GM21423 (cell line): Measurements from ENCODE around the gene CNPY3.
"Not testable (repeated sequence)": the region's sequence is repeated elsewhere in the genome, so short reads cannot be mapped to it uniquely, and the experiment has no call there.

ENCODE experiments used
- ATAC-seq: cut with Tn5 transposase; IDR thresholded peaks from one replicate; pipeline ENCODE4 v1.9.1; 2021; ENCODE audit warnings: mild to moderate bottlenecking, moderate library complexity; ENCODE audit not compliant: unreplicated experiment

The CNPY3 gene

DNA sequence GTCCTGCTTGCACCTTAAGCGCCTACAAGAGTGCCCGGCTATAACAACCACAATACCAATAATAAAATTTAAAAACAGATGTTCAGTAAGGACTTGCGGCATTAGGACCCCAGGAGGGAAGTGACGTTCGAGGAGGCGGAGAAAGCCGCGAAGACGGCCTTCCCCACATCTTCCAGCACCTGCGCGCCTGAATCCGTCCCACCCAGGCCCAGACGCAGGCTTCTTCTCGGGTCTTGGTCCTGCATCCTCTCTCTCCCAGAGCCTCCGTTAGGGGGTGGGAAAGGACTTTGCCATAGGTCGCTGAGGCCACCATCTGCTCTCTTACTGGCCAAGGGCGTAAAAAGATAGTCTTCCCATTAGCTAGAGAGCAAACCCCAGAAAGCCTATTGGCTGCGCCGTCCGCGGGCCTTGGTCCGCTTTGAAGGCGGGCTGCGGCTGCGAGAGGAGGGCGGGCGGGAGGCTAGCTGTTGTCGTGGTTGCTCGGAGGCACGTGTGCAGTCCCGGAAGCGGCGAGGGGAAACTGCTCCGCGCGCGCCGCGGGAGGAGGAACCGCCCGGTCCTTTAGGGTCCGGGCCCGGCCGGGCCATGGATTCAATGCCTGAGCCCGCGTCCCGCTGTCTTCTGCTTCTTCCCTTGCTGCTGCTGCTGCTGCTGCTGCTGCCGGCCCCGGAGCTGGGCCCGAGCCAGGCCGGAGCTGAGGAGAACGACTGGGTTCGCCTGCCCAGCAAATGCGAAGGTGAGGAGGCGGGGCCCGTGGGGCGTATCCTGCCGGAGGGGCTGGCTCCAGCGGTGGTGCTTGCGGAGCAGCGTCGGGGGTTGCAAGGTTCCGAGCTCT lies at the start of gene CNPY3:
Gene CNPY3 (plus strand): TSS at position 495 of the 835 bp plus-strand sequence. CDS start 91 bp downstream, at position 586.
- peak; percentile 75 for ATAC-seq

DNA sequence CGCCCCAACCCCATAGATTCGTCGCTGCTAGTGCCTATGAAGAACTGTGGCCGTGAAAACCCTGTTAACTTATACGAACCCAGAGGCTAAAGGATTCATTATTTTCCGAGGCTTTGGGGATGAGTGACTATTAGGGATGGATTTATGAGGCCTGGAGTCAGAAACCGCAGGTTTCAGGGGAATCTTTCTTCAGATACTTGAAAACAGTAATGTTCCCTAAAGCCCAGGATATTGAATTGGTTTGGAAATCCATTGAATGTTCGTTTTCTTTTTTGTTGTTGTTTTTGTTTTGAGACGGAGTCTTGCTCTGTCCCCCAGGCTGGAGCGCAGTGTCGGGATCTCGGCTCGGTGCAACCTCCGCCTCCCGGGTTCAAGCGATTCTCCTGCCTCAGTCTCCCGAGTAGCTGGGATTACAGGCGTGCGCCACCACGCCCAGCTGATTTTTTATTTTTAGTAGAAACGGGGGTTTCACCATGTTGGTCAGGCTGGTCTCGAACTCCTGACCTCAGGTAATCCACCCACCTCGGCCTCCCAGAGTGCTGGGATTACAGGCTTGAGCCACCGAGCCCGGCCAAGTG lies 49.0 kb upstream of the CNPY3 start:
- not testable (repeated sequence) for ATAC-seq

DNA sequence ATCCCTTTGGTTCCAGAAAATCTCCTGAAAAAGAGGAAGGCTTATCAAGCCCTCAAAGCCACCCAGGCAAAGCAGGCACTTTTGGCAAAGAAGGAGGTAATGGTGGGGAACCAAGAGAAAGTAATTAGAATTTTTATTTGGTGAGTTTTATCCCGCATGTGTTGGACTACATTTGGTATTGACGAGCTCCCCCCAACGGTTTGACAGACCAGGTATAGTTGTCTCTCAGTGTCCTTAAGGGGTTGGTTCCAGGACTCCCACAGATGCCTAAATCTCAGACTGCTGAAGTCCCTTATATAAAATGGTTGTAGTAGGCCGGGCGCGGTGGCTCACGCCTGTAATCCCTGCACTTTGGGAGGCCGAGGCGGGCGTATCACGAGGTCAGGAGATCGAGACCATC lies 48.4 kb upstream of the CNPY3 start:
- not testable (repeated sequence) for ATAC-seq

DNA sequence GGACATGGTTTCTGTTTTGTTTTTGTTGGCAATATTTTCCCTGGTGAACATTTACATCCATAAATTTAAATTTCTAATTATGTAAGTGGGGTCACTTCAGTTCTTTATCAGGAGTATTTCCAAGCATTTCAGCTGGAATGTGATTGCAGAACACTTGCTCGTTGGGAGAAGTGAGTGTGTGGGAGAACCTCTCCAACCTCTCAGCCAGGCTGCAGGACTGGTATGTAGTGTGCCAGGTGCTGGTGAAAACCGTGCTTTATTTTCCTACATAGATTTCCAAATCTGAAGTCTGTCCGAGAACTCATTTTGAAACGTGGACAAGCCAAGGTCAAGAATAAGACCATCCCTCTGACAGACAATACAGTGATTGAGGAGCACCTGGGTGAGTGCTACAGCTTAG lies 43.6 kb upstream of the CNPY3 start:
- ATAC-seq = no peak

DNA sequence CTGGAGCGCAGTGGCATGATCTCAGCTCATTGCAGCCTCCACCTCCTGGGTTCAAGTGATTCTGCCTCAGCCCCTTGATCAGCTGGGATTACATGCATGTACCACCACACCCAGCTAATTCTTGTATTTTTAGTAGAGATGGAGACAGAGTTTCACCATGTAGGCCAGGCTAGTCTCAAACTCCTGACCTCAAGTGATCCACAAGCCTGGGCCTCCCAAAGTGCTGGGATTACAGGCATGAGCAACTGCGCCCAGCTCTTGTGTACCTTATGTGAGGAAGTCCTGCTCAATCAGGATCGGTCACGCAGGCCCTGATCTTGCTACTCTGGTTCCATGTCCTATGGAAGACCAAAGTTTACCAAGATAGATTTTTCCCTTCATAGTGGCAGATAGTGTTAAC lies 41.1 kb upstream of the CNPY3 start:
- ATAC-seq = not testable (repeated sequence)

DNA sequence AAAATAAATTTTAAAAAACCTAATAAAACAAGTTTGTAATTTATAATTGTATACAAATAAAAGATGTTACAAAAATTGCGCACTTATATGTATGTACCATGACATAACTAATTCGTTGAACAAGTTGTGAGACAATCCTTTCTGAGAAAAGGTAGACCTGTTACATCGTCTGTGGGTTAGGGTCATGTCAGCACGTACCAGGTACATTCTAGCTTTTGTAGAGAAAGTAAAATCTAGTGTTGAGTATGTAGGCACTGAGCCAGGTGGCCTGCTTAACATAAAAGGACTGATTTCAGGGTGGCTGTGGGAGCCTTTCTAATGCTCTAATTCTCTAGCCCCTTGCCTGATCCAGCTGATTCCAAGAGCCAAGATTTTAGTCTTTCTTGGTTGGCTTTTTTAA lies 39.5 kb upstream of the CNPY3 start:
- ATAC-seq = no peak

DNA sequence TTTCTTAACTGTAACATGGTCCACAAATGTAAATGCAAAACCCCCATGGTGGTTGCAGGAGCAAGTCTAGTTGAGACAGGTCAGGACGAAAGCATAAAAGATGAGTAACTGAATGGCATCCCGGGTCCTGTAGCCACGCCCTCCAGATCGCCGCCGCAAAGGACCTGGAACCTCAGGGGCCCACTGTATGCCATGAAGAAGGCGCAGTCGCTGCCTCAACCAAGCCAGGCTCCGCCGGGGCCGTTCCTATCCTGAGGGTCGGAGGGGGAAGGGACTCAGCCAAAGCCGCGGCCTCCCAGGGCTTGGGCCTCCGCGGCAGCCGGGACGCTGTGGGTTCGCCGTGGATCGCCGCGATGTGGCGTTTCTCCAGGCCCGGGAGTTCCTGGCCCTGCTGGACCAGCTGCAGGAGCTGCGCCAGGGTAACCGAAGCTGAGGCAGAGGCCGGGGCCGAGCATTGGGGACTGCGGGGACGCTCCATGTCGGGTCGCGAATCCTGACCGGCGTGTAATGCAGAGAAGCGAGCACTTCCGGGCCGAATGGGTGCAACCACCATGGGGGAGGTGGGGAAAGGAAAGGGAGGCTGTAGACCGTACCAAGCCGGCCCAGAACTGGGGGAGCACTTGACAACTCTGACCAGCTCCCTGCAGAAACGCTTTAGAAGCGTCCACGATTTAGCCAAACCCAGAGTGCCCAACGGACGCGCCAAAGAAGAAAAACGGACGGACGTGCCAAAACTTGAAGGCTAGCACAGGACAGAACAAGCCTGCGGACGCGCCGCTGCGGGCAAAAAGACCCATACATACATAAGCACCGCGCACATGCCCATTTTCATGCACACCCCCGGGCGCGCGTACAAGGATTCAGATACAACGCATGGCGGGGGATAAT lies 38.7 kb upstream of the CNPY3 start:
- ATAC-seq = peak; percentile 91

DNA sequence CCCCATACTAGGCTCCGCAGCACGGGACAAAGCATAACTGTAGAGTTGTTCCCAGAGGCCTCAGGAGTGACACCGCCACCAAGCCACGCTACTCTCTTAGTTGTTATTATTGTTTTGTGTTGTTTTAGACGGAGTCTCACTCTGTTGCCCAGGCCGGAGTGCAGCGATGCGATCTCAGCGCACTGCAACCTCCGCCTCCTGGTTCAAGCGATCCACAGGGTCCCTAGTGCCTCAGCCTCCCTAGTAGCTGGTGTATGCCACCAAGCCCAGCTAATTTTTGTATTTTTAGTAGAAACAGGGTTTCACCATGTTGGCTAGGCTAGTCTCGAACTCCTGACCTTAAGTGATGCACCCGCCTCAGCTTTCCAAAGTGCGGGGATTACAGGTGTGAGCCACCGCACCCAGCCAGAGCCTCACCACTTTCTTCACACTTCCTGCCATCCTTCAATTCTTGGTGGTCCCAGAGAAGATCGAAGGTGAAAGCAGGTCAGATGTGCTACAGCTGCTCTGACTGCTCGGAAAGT lies 38.0 kb upstream of the CNPY3 start:
- ATAC-seq = no peak

DNA sequence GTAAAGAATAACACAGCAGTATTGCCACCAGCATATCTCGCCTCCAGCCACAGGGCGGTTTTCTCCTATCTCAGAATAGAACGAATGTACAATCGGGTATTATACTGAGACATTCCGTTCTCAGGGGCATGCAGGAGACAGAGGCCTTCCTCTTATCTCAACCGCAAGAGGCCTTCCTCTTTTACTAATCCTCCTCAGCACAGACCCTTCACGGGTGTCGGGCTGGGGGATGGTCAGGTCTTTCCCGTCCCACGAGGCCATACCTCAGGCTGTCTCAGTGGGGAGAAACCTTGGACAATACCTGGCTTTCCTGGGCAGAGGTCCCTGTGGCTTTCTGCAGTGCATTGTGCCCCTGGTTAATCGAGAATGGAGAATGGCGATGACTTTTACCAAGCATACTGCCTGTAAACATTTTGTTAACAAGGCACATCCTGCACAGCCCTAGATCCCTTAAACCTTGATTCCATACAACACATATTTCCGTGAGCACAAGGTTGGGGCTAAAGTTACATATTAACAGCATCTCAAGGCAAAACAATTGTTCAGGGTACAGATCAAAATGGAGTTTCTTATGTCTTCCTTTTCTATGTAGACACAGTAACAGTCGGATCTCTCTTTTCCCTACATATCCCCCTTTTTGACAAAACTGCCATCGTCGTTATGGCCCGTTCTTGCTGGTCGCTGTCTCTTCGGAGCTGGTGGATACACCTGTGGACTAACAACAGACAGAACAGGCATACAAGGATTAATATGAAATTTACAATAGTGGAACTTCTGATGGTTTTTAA lies 35.0 kb upstream of the CNPY3 start:
- not testable (repeated sequence) for ATAC-seq

GRCh38 chr6:42896178-42896719 lies 33.0 kb upstream of the CNPY3 start:
- no peak for ATAC-seq

- ATAC-seq = no peak
These were observed 30.4 kb upstream of the CNPY3 start for GRCh38 chr6:42898891-42899361.

GRCh38 chr6:42899871-42900270 lies 29.4 kb upstream of the CNPY3 start:
- ATAC-seq = no peak

- ATAC-seq = peak; percentile 84
These were observed 27.7 kb upstream of the CNPY3 start for GRCh38 chr6:42901538-42901957.

GRCh38 chr6:42902429-42903263 lies 26.6 kb upstream of the CNPY3 start:
- ATAC-seq = not testable (repeated sequence)

DNA sequence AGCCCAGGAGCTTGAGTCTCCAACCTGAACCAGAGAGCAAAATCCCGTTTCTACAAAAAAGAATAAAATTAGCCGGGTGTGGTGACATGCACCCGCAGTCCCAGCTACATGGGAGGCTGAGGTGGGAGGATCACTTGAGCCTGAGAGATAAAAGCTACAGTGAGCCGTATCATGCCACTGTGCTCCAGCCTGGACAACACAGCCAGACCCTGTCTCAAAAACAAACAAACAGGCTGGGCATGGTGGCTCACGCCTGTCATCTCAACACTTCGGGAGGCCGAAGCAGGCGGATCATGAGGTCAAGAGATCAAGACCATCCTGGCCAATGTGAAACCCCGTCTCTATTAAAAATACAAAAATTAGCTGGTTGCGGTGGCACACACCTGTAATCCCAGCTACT lies 24.8 kb upstream of the CNPY3 start:
- ATAC-seq = no peak

GRCh38 chr6:42907336-42907735 lies 21.9 kb upstream of the CNPY3 start:
- no peak for ATAC-seq

DNA sequence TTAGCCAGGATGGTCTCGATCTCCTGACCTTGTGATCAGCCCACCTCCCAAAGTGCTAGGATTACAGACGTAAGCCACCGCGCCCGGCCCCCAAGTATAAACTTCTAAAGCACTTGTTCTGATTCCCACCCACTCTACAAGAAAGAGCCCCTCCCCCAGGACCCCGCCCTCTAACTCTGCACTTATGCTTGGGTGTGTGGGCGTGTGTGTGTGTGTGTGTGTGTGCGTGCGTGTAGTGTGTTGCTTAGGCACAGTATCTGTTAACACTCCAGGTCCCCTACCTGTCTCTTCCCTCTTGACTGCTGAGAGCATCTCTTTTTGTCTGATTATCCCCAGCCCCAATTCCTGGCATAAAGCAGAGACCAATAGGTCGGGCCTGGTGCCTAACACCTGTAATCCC lies 19.4 kb upstream of the CNPY3 start:
- no peak for ATAC-seq

GRCh38 chr6:42911171-42912021 lies 17.9 kb upstream of the CNPY3 start:
- ATAC-seq = no peak
